Adrenal gland (tissue), 5 donors: ENCODE results near the gene TEX22.

ENCODE experiments used
- CTCF ChIP-seq, 6 experiments: fragments of 450-650 bp in 4 of 6; fragments of 200-600 bp in 2 of 6; sonication (generic) in 1 of 6; IDR thresholded peaks; 1 replicate in 5 of 6; 2 replicates in 1 of 6; pipeline versions ENCODE4 v1.5.1 to v1.8.0; 2016 to 2021; ENCODE audit warnings: antibody characterized with exemption in 6 of 6, mild to moderate bottlenecking in 2 of 6, moderate library complexity in 1 of 6
- POLR2A ChIP-seq, 2 donors: fragments of 450-650 bp; IDR thresholded peaks; one replicate each; pipeline ENCODE4 v1.6.1; 2017; ENCODE audit warnings: antibody characterized with exemption in 2 of 2, mild to moderate bottlenecking in 2 of 2, moderate library complexity in 1 of 2
- donor health status: DM: no; HTN: no; CAD: no.

GRCh38 chr14:105384605-105385321 is 13.6 kb upstream of the TEX22 start:
- no peak for TF ChIP-seq CTCF (IDR thresholded peaks at IDR 0.05)
- TF ChIP-seq POLR2A (IDR thresholded peaks at IDR 0.05) = no peak
